Suppressor macrophage treated with lipopolysaccharide for 1 hour (primary cell): ENCODE data around the gene KIF15.
A peak's percentile ranks its signal among the peaks of the same experiment; 100 is the strongest.
"Not testable (repeated sequence)": the region's sequence is repeated elsewhere in the genome, so short reads cannot be mapped to it uniquely, and the experiment has no call there.

ENCODE experiments used
- DNase-seq, 3 donors: peaks; one replicate each; pipeline ENCODE4 v3.0.0-alpha.2; 2020 to 2022

The KIF15 gene

GRCh38 chr3:44821206-44821605, 59.6 kb downstream of the KIF15 start:
- DNase-seq, result not testable (repeated sequence)

- DNase-seq, result peak; percentile 4 to 35 (median 17)
Measured at GRCh38 chr3:44825264-44825925, 63.8 kb downstream of the KIF15 start.

- no peak for DNase-seq
Measured at GRCh38 chr3:44827196-44827595, 65.6 kb downstream of the KIF15 start.

GRCh38 chr3:44831232-44831631, 69.6 kb downstream of the KIF15 start:
- no peak for DNase-seq

- no peak for DNase-seq
Measured at GRCh38 chr3:44832032-44832431, 70.4 kb downstream of the KIF15 start.

GRCh38 chr3:44832965-44833364, 71.4 kb downstream of the KIF15 start:
- no peak for DNase-seq

GRCh38 chr3:44833394-44833793, 71.8 kb downstream of the KIF15 start:
- DNase-seq, result no peak

GRCh38 chr3:44835684-44836083, 74.1 kb downstream of the KIF15 start:
- no peak for DNase-seq

GRCh38 chr3:44842376-44842775, 80.8 kb downstream of the KIF15 start:
- no peak for DNase-seq

GRCh38 chr3:44845528-44846520, 84.2 kb downstream of the KIF15 start:
- no peak for DNase-seq

GRCh38 chr3:44848634-44849033, 87.0 kb downstream of the KIF15 start:
- DNase-seq, result no peak

- not testable (repeated sequence) for DNase-seq
Measured at GRCh38 chr3:44856663-44857062, 95.1 kb downstream of the KIF15 start.

GRCh38 chr3:44860117-44860516, 98.5 kb downstream of the KIF15 start:
- no peak for DNase-seq

GRCh38 chr3:44861412-44862225, 100.0 kb downstream of the KIF15 start, which contains the start of gene TMEM42:
TSS of gene TMEM42 (plus strand) at chr3:44861912. CDS start at chr3:44861925, 13 bp downstream.
- peak; percentile 89 to 96 (median 95) for DNase-seq

- peak in 1 of 3 donors; percentile 20 for DNase-seq
Measured at GRCh38 chr3:44862226-44862637, 100.6 kb downstream of the KIF15 start.

- no peak for DNase-seq
Measured at GRCh38 chr3:44865272-44866035, 103.9 kb downstream of the KIF15 start.

- no peak for DNase-seq
Measured at GRCh38 chr3:44867421-44868111, 106.0 kb downstream of the KIF15 start.

- no peak for DNase-seq
Measured at GRCh38 chr3:44870375-44871061, 108.9 kb downstream of the KIF15 start.

GRCh38 chr3:44874308-44874707, 112.7 kb downstream of the KIF15 start, which contains the start of gene TGM4:
TSS of gene TGM4 (plus strand) at chr3:44874608. CDS start at chr3:44874679, 71 bp downstream.
- DNase-seq, result no peak

- no peak for DNase-seq
Measured at GRCh38 chr3:44875596-44875995, 114.0 kb downstream of the KIF15 start.

GRCh38 chr3:44877333-44877732, 115.7 kb downstream of the KIF15 start:
- DNase-seq, result no peak
